Globus pallidus (tissue), 1 donor: ENCODE data around the gene PNPLA5.
"Not testable (repeated sequence)": the region's sequence is repeated elsewhere in the genome, so short reads cannot be mapped to it uniquely, and the experiment has no call there.

Source experiments
- DNase-seq: peaks from one replicate; pipeline ENCODE4 v3.0.0-alpha.2; 2015; ENCODE audit warnings: low spot score

The PNPLA5 gene, protein sequence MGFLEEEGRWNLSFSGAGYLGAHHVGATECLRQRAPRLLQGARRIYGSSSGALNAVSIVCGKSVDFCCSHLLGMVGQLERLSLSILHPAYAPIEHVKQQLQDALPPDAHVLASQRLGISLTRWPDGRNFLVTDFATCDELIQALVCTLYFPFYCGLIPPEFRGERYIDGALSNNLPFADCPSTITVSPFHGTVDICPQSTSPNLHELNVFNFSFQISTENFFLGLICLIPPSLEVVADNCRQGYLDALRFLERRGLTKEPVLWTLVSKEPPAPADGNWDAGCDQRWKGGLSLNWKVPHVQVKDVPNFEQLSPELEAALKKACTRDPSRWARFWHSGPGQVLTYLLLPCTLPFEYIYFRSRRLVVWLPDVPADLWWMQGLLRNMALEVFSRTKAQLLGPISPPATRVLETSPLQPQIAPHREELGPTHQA

DNA sequence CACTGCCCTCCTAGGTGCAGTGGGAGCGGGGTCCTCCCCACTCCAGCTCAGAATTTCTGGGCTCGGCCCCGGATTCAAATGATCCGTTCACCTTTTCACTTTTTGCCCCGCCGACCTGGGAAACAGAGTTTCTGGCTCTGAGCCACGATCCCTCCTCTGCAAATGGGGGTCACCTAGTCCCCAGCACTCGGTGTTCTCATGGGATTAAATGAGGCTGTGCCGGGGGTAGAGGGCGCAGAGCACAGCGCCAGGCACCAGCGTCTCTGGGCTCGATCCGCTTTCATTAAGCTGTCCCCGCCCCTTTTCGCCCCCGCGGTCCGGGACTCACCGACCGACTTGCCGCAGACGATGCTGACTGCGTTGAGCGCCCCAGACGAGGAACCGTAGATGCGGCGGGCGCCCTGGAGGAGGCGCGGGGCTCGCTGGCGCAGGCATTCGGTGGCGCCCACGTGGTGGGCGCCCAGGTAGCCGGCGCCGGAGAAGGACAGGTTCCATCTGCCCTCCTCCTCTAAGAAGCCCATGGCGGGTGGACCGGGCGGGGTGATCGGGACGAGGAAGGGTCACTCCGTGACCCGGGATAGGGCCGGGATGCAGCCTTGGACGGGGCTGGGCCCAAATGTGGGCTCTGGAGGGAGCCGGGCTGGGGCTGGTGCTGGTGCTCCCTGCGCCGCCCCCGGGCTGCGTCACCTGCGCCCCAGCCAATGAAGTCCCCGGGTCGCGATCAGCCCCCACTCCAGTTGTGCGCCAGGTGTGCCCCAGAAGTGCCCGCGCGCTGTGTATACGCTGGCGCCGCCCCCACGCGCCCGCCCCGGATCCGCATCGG is at the start of gene PNPLA5:
Gene PNPLA5 (minus strand): TSS at position 654 of the 823 bp plus-strand sequence. CDS start 133 bp downstream, at position 521.
- DNase-seq: no peak

DNA sequence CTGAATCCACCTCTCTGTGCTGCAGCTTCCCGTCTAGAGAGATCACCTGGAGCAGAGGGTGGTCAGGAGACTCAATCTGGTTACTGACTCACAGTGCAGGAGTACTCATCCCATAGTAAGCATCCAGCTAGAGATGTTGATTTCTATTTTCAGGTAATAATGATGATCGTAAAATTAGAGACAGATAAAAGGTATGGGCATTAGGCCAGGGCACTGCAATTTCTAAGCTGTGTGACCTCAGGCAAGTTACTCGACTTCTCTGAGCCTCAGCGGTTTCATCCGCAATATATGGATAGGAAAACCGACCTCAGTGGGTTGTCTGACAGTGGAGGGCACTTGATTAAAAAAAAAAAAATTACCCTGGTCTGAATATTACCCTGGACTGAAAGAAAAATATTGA is 49.6 kb upstream of the PNPLA5 start:
- no peak for DNase-seq

DNA sequence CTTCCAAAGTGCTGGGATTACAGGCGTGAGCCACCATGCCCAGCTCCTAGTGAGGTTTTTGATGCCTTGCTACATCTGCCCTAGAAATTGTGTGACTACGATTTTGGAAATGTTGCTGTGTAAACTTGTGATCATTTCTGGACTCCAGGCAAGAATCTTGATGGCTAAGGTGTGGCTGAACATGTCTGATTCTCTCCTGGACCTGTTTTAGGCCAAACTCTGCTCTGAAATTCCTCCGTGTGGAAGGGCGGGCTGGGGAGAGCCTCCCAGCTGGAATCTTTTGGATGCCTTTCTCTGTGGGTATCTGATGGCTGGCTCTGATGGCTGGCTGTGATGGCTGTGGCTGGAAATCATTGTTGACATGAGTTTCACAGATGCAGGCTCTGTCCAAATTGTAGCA is 40.0 kb upstream of the PNPLA5 start:
- DNase-seq: no peak

DNA sequence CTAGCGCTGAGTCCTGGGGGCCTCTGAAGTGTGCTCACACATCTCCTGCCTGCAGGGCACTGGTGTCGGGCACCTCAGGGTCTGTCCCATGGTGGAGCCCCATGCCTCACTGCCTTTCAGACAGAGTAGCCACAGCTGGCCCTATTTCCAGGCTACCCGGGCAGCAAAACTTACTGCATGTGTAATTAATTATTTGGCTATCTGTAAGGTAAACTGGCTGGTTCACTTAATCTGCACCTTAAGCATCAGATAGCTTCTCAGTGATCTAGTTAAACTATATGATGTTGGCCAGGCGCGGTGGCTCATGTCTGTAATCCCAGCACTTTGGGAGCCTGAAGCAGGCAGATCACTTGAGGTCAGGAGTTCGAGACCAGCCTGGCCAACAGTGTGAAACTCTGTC is 37.1 kb upstream of the PNPLA5 start:
- DNase-seq: no peak

DNA sequence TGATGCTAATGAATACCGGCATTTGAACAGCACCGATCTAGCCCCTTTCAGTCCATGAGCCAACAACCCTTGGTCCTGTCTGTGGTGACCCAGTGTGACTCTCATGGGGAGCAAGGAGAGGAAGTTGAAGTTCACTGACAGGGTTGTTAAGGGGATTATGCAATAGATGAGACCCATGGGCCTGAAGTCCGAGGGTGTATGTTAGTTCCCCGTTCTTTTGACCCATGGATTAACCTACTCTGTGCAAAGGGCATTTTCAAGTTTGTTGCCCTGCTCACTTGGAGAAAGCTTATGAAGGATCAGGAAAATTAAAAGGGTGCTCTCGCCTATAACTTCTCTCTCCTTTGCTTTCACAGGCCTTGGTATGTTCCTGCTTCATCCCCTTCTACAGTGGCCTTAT is 36.7 kb upstream of the PNPLA5 start:
- DNase-seq: no peak

DNA sequence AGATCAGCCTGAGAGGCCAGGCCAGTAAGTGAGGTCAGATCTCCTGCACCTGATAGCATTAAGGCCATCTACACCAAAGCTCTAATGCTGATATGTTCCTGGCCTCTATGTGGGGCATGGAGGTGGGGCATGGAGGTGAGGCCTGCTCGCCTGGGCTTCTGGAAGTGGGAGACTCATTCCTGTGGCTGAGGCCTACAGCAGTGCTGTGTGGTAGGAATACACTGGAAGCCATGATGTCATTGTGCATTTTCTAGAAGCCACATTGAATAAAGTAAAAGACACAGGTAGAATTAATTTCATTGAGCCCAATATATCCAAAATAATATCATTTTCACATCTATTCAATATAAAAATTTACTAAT is 34.5 kb upstream of the PNPLA5 start:
- DNase-seq: no peak

DNA sequence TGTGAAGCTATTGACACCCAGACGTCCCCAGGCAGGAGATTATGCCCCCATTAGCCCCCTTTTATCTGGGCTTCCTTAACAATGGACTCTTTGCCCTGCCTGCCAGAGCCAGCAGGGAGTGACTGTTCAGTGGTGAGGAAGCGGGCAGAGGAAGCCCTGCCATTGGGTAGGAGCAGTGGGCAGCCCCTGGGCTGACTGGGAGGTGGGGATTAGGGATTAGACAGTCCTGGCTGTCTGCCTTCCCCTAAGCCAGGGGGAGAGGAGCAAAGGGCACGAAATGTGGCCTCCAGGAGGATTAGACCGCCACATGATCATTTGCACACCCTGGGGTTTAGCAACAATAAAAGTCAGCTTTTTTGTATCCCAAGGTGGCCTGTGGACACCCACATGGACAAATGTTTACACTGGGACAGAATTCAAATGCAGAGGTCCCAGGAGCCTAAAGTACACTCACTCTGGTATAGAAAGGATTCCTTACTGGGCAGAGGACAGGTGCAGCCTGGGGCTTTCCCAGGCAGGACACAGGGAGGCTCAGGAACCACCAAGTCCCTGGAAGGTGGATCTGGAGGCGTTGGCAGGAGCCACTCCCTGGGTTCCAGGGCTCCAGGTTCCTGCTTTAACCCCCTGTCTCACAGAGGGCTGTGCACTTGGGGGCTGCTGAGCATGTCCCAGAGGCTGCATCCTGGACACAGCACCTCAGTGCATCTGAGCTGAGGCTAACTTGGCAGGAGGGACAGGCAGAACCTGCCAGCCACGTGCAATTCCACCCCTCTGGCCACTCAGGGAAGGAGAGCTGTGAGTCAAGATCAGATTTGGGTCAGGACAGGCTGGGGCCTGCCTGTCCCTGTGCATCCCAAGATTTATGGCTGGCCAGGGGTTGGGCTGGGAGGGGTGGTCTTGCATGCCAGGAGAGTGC is 33.9 kb upstream of the PNPLA5 start:
- DNase-seq: no peak

DNA sequence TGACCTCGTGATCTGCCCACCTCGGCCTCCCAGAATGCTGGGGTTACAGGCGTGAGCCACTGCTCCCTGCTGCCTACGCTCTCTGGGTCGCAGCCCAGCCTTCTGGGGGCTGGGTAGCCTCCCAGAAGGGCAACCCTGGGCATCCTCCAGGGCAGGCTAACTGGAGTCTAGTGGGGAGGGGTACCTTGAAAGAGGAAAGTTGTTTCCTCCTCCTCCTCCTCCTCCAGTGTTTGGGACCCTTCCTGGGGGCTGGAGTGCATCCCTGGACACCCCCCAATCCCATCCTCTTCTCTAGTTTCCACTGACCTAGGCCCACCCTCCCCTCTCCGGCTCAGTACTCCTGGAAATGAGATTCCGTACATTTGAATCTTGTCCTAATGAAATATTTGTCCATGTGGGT is 33.1 kb upstream of the PNPLA5 start:
- DNase-seq: no peak

DNA sequence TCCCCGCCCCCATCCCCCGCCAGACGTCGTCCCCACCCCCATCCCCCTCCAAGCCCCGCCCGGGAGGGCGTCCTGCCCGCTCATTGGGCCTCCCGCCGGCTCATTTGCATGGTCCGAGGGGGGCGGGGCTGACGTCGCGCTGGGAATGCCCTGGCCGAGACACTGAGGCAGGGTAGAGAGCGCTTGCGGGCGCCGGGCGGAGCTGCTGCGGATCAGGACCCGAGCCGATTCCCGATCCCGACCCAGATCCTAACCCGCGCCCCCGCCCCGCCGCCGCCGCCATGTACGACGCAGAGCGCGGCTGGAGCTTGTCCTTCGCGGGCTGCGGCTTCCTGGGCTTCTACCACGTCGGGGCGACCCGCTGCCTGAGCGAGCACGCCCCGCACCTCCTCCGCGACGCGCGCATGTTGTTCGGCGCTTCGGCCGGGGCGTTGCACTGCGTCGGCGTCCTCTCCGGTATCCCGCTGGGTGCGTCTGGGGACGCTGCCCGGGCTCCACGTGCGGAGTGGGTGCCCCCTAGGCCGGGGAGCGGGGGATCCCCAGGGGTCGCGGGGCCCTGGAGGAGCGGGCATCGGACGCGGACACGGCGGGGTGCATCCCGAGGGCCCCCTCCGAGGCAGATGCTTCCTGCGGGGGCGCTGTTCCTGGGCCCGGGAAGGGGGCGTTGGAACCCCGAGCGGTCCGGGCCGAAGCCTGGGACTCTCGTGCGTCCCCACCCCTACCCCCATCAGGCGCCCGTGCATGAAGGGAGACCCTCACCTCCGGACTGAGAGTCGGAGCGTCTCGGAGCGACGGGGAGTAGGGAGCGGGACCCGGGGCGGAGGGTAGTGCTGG is 32.0 kb upstream of the PNPLA5 start, which contains the start of gene PNPLA3:
Gene PNPLA3 (plus strand): TSS at position 175 of the 834 bp plus-strand sequence. CDS start 107 bp downstream, at position 282.
- DNase-seq: peak; percentile 85

DNA sequence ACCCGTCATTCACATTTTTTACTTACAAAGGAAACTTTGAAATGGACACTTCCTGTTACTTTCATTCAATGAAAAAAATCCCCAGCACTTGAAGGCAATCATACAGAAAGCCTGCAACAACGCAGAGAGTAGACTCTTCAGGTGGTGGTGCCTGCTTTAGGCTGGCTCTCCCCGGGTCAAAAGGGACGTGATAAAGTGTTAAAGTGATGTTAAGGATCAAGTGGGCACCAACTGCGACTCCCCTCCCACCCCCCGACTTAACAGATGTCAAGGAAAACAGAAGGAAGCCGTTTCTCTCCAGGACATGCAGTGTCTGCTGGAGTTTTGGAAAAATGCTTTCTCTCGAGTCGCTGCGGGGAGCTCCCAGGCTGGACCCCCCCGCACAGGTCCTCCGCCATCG is 31.4 kb upstream of the PNPLA5 start:
- no peak for DNase-seq

DNA sequence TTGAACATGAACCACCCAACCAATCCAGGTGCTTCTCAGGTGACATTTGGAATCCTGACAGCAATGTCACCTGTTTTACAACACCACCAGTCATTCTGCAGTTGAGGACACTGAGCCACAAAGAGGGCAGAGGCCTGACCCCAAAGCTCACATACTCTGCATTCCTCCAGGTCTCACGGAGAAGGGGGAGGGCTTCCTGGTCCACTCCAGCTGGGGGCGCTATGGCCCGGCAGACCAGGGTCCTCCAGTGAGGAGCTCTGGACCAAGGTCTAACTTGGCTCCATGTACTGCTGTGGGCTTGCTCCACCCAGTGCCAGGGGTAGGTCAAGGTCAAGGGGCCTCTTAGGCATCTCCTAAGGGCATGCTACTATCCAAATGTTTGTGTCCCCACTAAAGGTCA is 30.3 kb upstream of the PNPLA5 start:
- no peak for DNase-seq

DNA sequence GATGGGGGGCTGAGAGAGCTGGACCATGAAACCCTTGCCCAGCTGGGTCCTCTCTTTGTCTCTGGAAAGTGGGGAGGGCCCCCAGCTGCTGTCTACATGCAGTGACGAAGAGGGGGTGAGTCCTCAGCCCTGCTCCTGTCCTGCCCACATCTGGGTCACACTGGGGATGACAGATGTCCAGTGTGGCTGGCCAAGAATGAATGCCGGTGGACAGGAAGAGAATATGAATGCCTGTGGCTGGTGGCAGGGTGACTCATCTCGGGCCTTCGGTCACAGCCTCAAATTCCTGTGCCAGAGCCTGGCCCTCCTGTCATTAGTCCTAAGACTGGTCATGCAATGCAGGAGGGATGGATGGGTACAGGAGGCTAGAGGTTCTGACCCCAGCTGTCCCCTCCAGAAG is 29.6 kb upstream of the PNPLA5 start:
- peak; percentile 52 for DNase-seq

DNA sequence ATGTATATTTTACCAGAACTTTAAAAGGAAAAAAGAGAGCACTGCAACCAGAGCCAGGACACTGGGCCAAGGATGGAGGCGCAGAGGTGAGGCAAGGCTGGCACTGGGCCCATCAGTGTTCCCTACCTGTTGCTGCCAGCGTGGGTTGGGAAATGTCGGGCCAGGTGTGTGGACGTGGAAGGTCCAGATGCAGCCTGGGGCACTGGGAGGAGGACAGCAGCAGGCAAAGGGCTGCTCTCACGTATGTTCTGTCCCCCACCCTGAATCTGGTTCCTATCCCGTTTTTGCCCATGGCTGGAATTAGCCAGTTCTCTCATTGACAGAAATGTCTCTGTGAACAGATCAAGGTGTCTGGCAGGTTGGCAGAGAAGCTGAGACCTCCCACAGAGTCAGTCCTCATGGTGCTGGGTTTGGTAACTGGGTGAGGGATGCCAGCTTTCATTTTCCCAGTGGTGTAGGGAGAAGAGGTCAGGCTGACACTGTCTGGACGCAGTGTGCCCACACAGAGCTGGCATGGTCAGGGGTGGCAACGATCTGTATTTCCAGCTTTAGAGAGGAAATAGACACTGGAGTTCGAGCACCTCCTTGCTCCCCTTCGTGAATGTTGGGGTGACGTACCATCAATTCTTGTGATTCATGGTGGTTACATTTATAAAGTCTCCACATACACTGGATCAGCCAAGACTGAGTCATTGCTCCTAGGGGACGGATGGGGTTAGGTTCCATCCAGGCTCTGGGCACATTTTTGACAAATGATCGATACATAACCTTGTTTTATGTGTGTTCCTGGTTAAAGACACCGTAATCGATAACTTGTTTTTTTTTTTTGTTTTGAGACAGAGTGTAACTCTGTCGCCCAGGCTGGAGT is 27.5 kb upstream of the PNPLA5 start:
- DNase-seq: no peak

DNA sequence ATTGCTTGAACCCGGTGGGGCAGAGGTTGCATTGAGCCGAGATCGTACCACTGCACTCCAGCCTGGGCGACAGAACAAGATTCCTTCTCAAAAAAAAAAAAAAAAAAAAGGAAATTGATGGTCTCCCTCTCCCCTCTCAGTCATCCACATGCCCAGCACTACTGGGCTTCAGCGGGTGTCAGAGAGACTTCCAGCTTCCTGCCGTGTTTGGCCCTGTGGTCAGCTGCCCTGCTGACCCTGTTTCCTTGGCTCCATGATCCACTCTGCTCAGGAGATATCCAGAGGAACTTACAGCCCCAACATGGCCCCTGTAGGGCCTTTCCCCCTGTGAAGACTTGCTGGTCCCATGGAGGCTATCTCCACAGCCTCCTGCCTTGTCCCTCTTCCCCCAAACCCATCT is 25.7 kb upstream of the PNPLA5 start:
- no peak for DNase-seq

DNA sequence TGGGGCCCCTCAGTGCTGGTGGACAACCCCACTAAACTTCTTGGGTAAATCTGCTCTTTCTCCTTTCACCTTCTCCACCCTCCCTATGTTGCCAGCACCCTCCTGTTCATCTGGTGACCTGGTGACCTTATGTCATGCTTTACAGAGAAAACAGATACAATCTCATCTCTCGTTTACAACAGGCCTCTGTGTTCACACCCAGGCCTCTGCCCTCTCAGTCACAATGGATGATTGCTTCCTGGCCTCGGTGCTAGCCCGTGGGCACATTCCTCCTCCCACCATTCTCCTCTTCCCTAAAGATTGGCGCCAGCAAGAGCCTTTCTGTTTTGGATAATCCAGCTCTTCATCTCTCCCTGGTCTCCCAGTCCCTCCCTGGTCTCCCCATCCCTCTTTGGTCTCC is 19.5 kb upstream of the PNPLA5 start:
- DNase-seq: no peak

DNA sequence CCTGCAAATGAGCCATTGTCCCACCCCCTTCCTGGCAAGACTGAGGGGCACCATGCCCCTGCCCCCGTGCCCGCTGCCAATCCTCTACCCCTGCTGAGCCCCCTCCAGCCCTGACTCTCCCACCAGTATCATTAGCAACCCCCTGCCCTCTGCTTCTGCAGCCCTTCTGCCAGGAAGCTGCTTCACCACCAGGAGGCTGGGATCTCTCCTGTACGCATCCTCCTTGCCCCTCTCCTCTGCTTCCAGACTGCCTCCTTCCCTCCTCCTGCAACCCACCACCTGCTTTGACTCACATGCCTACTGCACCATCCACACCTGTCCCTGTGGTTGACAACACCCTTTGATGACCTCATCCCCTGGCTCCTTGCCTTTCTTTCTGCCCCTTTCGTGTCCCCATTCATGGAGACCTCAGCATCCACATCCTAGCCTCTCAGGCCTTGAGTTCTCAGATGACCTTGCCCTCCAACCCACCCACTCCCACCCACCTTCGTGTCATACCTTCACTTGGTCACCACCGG is 18.4 kb upstream of the PNPLA5 start:
- DNase-seq: no peak

DNA sequence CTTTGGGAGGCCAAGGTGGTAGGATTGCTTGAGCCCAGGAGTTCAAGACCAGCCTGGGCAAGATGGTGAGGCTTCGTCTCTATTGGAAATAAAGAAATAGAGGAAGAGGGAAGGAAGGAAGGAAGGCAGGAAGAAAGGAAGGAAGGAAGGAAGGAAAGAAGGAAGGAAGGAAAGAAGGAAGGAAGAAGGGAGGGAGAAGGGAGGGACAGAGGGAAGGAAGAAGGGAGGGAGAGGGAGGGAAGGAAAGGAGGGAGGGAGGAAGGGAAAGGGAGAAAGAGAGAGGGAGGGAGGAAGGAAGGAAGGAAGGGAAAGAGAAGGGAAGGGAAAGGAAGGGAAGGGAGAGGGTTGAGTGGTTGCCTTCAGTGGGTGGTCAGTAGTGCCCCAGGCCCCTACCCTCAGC is 17.9 kb upstream of the PNPLA5 start:
- DNase-seq: no peak

DNA sequence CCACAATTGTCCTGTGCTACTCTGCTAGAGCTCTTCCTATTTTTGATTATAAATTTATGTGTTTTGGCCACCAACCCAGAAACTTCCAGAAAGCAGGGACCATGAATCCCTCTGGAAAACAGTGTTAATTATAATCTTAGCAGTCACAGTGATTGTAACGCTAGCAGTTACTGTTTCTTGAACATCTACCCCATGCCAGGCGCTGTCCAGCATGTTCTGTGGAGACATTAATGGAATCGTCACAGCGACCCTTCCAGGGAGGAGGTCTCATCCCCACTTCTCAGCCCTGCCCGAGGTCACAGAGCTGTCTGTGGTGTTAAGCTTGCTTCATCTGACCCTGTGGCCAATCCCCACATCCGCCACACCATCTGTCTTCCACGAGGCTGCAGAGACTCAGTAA is 13.9 kb upstream of the PNPLA5 start:
- no peak for DNase-seq

DNA sequence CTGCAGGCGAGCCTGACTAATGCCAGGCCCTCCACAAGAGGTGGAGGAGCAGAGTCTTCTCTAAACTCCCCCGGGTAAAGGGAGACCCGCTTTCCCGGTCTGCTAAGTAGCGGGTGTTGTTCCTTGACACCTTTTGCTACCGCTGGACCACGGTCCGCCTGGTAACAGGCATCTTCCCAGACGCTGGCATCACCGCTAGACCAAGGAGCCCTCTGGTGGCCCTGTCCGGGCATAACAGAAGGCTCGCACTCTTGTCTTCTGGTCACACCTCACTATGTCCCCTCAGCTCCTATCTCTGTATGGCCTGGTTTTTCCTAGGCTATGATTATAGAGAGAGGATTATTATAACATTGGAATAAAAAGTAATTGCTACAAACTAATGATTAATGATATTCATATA is 12.6 kb upstream of the PNPLA5 start:
- DNase-seq: not testable (repeated sequence)

DNA sequence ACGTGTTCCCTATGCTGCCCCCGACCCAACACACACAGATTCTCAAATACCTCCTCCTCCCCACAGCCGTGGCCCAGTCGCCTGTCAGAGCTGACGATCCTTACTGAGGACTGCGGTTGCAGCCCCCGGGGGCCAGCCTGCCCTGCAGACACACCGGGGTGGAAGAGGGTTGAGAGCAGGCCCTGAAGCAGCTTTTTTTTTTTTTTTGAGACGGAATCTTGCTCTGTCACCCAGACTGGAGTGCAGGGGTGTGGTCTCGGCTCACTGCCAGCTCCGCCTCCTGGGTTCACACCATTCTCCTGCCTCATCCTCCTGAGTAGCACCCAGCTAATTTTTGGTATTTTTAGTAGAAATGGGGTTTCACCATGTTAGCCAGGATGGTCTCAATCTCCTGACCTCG is 11.2 kb upstream of the PNPLA5 start:
- not testable (repeated sequence) for DNase-seq
